Heart right ventricle (tissue), 16 donors: ENCODE data around the gene SLC39A6. TPM values are rescaled to one million over a fixed set of nuclear protein-coding genes. Genes with fewer than 3 reads are reported as not detected.
"Not testable (repeated sequence)": the region's sequence is repeated elsewhere in the genome, so short reads cannot be mapped to it uniquely, and the experiment has no call there.

Experiments
- ATAC-seq, 8 donors: fragments of 200-7000 bp; cut with Tn5 transposase; one replicate each; pipeline ENCODE4 v1.9.1; 2020; ENCODE audit warnings: mild to moderate bottlenecking in 8 of 8, moderate library complexity in 8 of 8, moderate number of reproducible peaks in 1 of 8
- DNase-seq, 2 donors: peaks; one replicate each; pipeline ENCODE4 v3.0.0-alpha.2; 2020
- H3K27ac ChIP-seq, 10 donors: fragments of 200-600 bp; sonication (generic) in 2 of 10; one replicate each; pipeline versions ENCODE4 v1.5.0 to v1.8.0; 2020 to 2022; ENCODE audit warnings: mild to moderate bottlenecking in 3 of 10
- H3K27me3 ChIP-seq, 7 donors: fragments of 200-600 bp; one replicate each; pipeline ENCODE4 v1.8.0; 2021 to 2022; ENCODE audit warnings: mild to moderate bottlenecking in 2 of 7
- H3K36me3 ChIP-seq, 9 donors: fragments of 200-600 bp; sonication (generic) in 1 of 9; one replicate each; pipeline versions ENCODE4 v1.5.0 to v1.8.0; 2020 to 2022; ENCODE audit warnings: mild to moderate bottlenecking in 2 of 9
- H3K4me1 ChIP-seq, 9 donors: fragments of 200-600 bp; sonication (generic) in 1 of 9; one replicate each; pipeline versions ENCODE4 v1.5.0 to v1.8.0; 2020 to 2022; ENCODE audit warnings: mild to moderate bottlenecking in 4 of 9
- H3K4me3 ChIP-seq, 10 donors: fragments of 200-600 bp; sonication (generic) in 2 of 10; one replicate each; pipeline versions ENCODE4 v1.5.0 to v1.8.0; 2020 to 2022; ENCODE audit warnings: mild to moderate bottlenecking in 7 of 10, moderate library complexity in 2 of 10
- H3K9me3 ChIP-seq, 11 donors: fragments of 200-600 bp in 10 of 11; sonication (generic) in 2 of 11; one replicate each; pipeline versions ENCODE4 v1.5.0 to v1.8.0; 2013 to 2022; ENCODE audit warnings: mild to moderate bottlenecking in 2 of 11, control low read depth in 1 of 11, moderate library complexity in 1 of 11
- WGBS, 2 donors: extraction: QIAGEN DNeasy Blood & Tissue Kit; methylation state at CpG; one replicate each; pipeline ENCODE4 v1.1.7; 2013; ENCODE audit warnings: inconsistent platforms in 1 of 2; 5-methylcytosine and 5-hydroxymethylcytosine counted together
- intact Hi-C, 10 donors: fragments of 100-400 bp; cut with DNase I; formaldehyde crosslinking; loops; one replicate each; pipeline versions ENCODE4 v1.11.1 to v1.14.2; 2022
- polyA plus RNA-seq, 2 donors: library from polyadenylated mRNA; stranded (reverse); fragments of 200-250 nt; gene quantifications; one replicate each; pipeline ENCODE4 v1.2.3, GENCODE V29; 2013
- total RNA-seq, 10 donors: library from RNA; stranded (reverse); fragmentation: NEBNext Ultra II Directional in 3 of 10; extraction: Animal tissue kit (Norgen Biotek cat#: 25700) in 3 of 10; gene quantifications; one replicate each; pipeline versions ENCODE4 v1.2.1 to v1.2.4, GENCODE V29; 2021 to 2023
- TF ChIP-seq, protein P1 (sequence below), 9 donors: fragments of 200-600 bp; sonication (generic) in 2 of 9; IDR thresholded peaks; one replicate each; pipeline versions ENCODE4 v1.5.0 to v1.8.0; 2021 to 2022; ENCODE audit warnings: antibody characterized with exemption in 9 of 9, mild to moderate bottlenecking in 5 of 9, moderate library complexity in 1 of 9
- donor health status: Arrhythmogenic right ventricular cardiomyopathy.
- donor health status: ischemic (EF 13 %, LVEDD 7.1; RV severe dilation, severe dysfunction).
- donor health status: healthy with polysubstance abuse.
- donor health status: DM: no; HTN: yes; CAD: no.
- donor health status: DM: no; HTN: no; CAD: no.
- donor health status: ischemic (EF 25% LVEDD 6.9; RV normal size, moderate dysfunction).
- donor health status: ischemic (EF 25% LVEDD 5.7; RV mildly dilated, moderate dysfunction).
- donor health status: healthy.
- donor health status: DM: yes; HTN: yes; CAD: no.
- donor health status: Ischemic cardiomyopathy.
- donor health status: ischemic (EF 35%, LVEDD 5.7; RV mildly dilated, moderate dysfunction).
- donor health status: nonischemic (EF 11% LVEDD 7.7; RV severe dilation, severe dysfunction).
- donor health status: DM: yes; HTN: yes; CAD: no.
- donor health status: PGD.
- donor health status: ischemic (EF 29% LVEDD 5.4; RV normal size, mild dysfunction).
- donor health status: nonischemic (EF 23%, LVEDD 6.1; RV moderate dilation, normal function).

SLC39A6 gene
- total and polyA plus RNA-seq, 12 donors: 3.5 to 18.4 (median 12.7) TPM

DNA sequence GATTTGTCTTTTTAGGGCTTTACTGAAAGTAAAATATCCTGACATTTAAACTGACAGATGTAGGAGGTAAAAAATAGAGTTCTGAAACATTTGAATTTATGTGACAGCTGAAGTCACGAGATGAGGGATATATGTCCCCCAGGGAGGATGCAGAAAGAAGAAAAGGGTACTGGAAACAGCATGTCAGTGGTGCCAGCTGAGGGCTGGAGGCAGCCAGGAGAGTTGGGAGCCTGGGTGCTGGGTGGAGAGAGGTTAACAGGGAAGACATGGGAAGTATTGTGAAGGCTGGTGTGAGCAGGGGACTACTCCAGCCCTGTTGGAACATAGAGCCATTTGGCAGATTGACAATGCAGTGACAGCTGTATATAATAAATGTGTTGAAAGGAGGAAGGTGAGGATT, 46.3 kb upstream of the SLC39A6 start:
- Histone ChIP-seq H3K4me1 (peaks cover 4 to 13% (median 12%) of the 10 kb centered on the region in 9 donors), H3K27ac (no peak overlapping the region), H3K36me3 (peaks cover 0 to 75% (median 37%) of the 10 kb centered on the region in 9 donors), H3K9me3 (no peaks in the 10 kb centered on the region), H3K4me3 (no peak overlapping the region), H3K27me3 (no peaks in the 10 kb centered on the region)
- ATAC-seq: no peak
- 82 to 86% methylated on average over 1 of the region's 1 CpG for WGBS, 2 donors
- TF ChIP-seq, protein P1, sequence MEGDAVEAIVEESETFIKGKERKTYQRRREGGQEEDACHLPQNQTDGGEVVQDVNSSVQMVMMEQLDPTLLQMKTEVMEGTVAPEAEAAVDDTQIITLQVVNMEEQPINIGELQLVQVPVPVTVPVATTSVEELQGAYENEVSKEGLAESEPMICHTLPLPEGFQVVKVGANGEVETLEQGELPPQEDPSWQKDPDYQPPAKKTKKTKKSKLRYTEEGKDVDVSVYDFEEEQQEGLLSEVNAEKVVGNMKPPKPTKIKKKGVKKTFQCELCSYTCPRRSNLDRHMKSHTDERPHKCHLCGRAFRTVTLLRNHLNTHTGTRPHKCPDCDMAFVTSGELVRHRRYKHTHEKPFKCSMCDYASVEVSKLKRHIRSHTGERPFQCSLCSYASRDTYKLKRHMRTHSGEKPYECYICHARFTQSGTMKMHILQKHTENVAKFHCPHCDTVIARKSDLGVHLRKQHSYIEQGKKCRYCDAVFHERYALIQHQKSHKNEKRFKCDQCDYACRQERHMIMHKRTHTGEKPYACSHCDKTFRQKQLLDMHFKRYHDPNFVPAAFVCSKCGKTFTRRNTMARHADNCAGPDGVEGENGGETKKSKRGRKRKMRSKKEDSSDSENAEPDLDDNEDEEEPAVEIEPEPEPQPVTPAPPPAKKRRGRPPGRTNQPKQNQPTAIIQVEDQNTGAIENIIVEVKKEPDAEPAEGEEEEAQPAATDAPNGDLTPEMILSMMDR (IDR thresholded peaks at IDR 0.05): no peak
- DNase-seq: no peak
- intact Hi-C loops: loop anchor here in 1 of 10 donors (5.0 kb wide), 1 partner anchor 43 kb away; no protein-coding TSS in a partner anchor

DNA sequence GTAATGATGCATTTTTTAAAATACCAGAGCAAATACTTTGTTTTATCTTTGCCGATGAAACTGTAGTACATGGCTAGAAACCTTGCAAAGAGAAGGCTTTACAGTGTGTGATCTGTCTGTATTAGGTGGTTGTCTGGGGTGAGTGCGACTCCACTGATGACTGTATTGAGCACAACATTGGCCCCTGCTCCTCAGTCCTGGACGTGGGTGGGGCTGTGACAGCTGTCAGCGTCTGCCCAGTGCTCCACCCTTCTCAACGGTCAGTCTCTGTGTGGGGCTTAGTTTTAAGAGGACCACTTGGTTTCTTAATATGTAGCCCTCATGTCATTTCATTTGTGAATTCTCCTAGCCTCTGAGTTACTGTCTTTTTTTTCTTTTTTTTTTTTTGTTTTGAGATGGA, 40.8 kb upstream of the SLC39A6 start:
- Histone ChIP-seq H3K9me3 (no peaks in the 10 kb centered on the region), H3K36me3 (peaks cover 0 to 100% (median 44%) of the 10 kb centered on the region in 9 donors), H3K4me3 (no peak overlapping the region), H3K27me3 (no peaks in the 10 kb centered on the region), H3K4me1 (no peaks in the 10 kb centered on the region), H3K27ac (no peak overlapping the region)
- TF ChIP-seq, protein P1 (IDR thresholded peaks at IDR 0.05): no peak
- DNase-seq: no peak
- WGBS, 2 donors: 60 to 85% methylated on average over 5 of the region's 5 CpGs
- intact Hi-C loops: no loop called here
- ATAC-seq: no peak

DNA sequence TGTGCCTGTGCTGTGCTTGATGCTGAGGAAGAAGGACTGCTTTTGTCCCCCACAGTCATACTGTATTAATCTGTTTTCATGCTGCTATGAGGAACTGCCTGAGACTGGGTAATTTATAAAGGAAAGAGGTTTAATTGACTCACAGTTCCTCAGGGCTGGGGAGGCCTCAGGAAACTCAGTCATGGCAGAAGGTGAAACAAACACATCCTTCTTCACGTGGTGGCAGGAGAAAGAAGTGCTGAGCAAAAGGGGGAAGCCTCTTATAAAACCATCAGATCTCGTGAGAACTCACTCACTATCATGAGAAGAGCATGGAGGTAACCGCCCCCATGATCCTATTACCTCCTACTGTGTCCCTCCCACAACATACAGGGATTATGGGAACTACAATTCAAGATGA, 39.2 kb upstream of the SLC39A6 start:
- peaks cover 0 to 100% (median 44%) of the 10 kb centered on the region in 9 donors for H3K36me3 ChIP-seq
- 86 to 89% methylated on average over 3 of the region's 3 CpGs for WGBS, 2 donors
- ATAC-seq: not testable (repeated sequence)

DNA sequence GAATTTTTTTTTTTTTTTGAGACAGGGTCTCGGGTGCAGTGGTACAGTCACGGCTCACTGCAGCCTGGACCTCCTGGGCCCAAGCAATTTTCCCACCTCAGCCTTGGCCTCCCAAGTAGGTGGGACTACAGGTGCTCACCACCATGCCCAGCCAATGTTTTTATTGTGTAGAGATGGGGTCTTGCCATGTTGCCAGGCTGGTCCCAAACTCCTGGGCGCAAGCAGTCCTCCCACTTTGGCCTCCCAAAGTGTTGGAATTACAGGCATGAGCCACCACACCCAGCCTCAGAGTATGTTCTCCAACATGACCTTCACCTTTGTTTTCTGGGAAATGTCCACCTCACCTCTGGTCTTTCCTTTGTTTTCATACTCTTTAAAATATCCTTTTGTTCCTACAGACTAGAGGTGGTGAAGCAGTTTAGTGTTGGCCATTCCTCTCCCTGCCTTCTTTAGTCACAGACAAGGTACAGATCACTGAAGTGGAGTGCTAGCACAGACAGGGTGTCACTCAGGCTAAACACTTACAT, 38.6 kb upstream of the SLC39A6 start:
- DNase-seq (no peak), ATAC-seq (no peak)
- Histone ChIP-seq H3K4me3 (no peak overlapping the region), H3K27me3 (no peaks in the 10 kb centered on the region), H3K9me3 (no peaks in the 10 kb centered on the region), H3K27ac (no peak overlapping the region), H3K4me1 (no peaks in the 10 kb centered on the region), H3K36me3 (peaks cover 0 to 100% (median 44%) of the 10 kb centered on the region in 9 donors)
- intact Hi-C loops: no loop called here
- TF ChIP-seq, protein P1 (IDR thresholded peaks at IDR 0.05): no peak
- WGBS, 2 donors: 99 to 100% methylated on average over 3 of the region's 3 CpGs

More for the DNA sequence above, 39.2 kb upstream of the SLC39A6 start:
- intact Hi-C loops, H3K4me3 ChIP-seq, DNase-seq, H3K27ac ChIP-seq, H3K27me3 ChIP-seq, H3K9me3 ChIP-seq, H3K4me1 ChIP-seq: not testable (repeated sequence)

DNA sequence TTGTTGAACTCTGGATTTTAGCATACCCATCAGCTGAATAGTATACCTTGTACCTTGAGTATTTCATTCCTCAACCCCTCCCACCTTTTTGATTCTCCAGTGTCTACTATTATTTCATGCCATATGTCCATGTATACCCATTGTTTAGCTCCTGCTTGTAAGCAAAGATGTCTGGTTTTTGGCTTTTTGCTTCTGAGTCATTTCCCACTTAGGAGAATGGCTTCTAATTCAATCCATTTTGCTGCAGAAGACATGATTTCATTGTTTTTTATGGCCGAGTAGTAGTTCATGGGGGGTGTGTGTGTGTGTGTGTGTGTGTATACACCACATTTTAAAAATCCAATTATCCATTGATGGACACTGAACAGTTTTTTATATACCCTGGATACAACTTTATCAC, 33.8 kb upstream of the SLC39A6 start:
- ATAC-seq (no peak), DNase-seq (no peak)
- WGBS, 2 donors: 71 to 76% methylated on average over 1 of the region's 1 CpG
- TF ChIP-seq, protein P1 (IDR thresholded peaks at IDR 0.05): no peak
- H3K9me3 ChIP-seq: no peaks in the 10 kb centered on the region
- intact Hi-C loops: no loop called here
- H3K36me3 ChIP-seq: peaks cover 3 to 100% (median 31%) of the 10 kb centered on the region in 9 donors
- peaks cover 0 to 5% (median 0%) of the 10 kb centered on the region in 9 donors for H3K4me1 ChIP-seq
- H3K4me3 ChIP-seq: no peak overlapping the region
- no peaks in the 10 kb centered on the region for H3K27me3 ChIP-seq
- no peak overlapping the region for H3K27ac ChIP-seq
